NCI-H345 treated with DMSO at 0.1 percent for 48 hours (cell line): ENCODE measurements around the gene EXOC4.

Experiments
- DNase-seq: peaks from one replicate; lab custom pipeline; 2025; ENCODE audit not compliant: unreplicated experiment; lab: John Stamatoyannopoulos, UW

Gene EXOC4

GRCh38 chr7:133529861-133530260 is 277.0 kb downstream of the EXOC4 start:
- no peak for DNase-seq

GRCh38 chr7:133530682-133531081 is 277.8 kb downstream of the EXOC4 start:
- no peak for DNase-seq

- DNase-seq = no peak
Measured at GRCh38 chr7:133534816-133535215, 281.9 kb downstream of the EXOC4 start.

DNA sequence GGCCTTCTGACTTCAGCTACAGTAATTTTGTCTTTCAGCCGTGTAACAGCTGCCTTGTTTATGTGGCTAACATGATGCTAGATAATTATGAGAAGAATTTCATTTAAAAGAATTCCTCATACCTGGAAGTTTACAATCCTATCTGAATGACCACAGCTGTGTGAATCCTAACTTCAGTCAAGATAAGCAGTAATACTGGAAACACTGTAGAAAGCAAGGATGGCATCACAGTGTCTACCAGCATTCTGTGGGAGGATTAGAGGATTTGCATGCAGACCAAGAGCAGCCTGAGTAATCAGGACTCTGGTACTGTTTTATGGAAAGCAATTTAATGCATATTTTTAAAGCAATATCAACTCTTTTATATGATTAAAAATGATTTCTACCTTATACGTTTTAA is 282.4 kb downstream of the EXOC4 start:
- DNase-seq = no peak

- DNase-seq = no peak
Measured at GRCh38 chr7:133536450-133536849, 283.6 kb downstream of the EXOC4 start.

DNA sequence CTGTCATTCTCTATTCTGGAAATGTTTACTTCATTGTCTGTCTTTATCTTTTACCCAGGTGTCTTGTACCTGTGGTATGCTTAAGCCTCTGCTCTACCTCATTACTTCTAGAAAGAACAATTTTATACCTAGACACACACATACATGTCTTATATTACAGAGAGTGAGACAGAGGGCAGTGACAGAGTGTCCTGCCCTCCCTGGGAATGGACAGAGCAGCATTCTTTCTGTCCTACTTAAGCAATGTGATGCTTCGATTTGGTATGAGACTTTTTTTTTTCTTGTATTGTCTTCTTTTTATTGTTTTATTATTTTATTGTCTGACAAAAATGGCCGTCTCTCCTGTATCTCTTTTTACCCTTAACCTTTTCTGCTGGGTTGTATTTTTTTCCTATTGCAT is 286.1 kb downstream of the EXOC4 start:
- no peak for DNase-seq

GRCh38 chr7:133540096-133540860 is 287.4 kb downstream of the EXOC4 start:
- no peak for DNase-seq

DNA sequence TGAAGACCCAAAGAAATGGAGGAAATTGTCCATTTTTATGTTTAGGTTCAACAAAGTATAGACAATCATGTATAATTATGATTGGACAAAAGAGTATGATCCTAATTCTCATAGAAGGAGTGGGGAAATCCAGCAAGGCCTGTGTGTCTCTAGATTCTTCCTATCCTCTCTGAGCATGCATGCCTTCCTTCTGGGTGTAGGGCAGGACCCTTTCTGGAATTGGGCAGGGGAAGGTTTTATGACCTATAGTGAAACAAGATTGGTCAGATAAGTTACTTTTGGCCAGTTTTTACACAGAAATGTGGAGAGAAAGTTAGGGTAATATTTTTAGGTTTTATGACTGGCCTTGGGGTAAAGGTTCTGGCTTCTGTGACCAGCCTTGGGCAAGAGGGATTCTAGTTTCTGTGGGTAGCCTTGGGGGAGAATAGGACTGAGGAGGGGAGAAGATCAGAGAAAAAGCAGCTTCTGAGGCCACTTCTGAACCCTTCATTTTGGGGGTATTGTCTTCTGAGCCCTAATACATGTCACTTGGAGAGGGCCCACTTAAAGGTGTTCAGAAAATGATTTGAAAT is 289.4 kb downstream of the EXOC4 start:
- no peak for DNase-seq

GRCh38 chr7:133543657-133544056 is 290.8 kb downstream of the EXOC4 start:
- no peak for DNase-seq

- no peak for DNase-seq
Measured at GRCh38 chr7:133545618-133546017, 292.7 kb downstream of the EXOC4 start.

DNA sequence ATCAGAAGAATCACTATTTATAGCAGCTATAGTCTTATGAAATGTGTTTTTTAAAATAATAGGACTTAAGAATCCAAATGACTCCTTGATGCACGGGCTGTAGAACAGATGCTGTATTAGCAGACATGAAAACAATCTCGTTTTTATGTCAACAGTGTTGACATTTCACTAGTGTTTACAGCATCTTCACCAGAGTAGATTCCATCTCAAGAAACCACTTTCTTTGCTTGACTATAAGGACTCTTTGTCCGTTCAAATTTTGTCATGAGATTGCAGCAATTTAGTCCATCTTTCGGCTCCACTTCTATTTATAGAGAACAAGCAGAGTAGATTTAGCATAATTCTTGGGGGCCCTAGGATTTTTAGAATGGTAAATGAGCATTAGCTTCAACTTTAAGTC is 295.1 kb downstream of the EXOC4 start:
- no peak for DNase-seq

GRCh38 chr7:133549633-133550032 is 296.8 kb downstream of the EXOC4 start:
- no peak for DNase-seq

- no peak for DNase-seq
Measured at GRCh38 chr7:133550145-133550544, 297.3 kb downstream of the EXOC4 start.

DNA sequence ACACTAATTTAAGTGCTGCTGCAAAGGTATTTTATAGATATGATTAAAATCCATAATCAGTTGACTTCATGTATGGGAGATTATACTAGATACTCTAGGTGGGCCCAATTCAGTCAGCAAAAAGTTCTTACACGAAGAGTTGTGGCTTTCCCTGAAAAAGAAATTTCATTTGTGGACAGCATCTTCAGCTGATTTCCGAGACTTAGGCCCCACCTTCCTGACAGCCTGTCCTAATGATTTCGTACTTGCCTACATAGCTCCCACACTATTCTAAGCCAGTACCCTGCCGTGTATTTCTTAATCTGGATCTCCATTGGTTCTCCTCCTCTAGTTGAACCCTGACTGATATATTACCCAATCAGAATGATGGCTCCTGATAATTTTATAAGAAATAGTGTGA is 297.9 kb downstream of the EXOC4 start:
- DNase-seq = no peak

GRCh38 chr7:133551466-133551865 is 298.6 kb downstream of the EXOC4 start:
- no peak for DNase-seq

DNA sequence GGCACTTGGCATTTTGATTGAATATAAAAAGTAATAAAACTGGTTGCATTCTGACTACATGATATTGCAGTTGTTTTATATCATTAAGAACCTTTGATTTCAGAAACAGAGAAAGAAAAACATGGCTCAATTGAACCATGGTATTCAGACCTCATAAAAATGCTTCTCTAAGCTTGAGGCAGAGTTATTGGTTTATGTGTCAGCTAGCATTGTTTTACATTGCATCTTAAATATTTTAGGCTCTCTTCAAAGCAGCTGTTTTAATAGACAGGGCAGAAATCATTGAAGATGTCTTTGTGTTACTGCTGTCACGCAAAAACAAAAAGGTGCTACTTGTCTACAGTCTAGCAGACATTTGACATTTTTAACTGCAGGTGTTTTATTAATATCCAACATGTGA is 299.2 kb downstream of the EXOC4 start:
- no peak for DNase-seq

DNA sequence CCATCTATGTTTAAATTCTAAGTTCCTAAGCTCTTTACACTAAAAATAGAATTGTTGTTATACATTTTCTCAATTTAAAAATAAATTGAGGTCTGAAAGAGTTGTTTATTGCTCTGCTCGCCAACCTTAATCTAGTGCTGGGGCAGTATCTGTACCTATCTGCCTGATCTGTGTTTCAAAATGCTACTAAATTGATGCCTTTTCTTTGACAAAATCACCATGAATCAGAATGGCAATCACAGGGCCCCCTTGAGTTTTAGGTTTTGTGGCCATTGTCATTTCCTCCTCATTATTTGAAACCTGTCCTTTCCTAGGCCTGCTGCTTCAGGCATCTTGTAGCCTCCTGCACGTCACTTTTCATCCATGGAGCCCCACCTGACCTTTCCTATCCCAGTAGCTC is 301.5 kb downstream of the EXOC4 start:
- DNase-seq = no peak

- DNase-seq = no peak
Measured at GRCh38 chr7:133556048-133556447, 303.2 kb downstream of the EXOC4 start.

DNA sequence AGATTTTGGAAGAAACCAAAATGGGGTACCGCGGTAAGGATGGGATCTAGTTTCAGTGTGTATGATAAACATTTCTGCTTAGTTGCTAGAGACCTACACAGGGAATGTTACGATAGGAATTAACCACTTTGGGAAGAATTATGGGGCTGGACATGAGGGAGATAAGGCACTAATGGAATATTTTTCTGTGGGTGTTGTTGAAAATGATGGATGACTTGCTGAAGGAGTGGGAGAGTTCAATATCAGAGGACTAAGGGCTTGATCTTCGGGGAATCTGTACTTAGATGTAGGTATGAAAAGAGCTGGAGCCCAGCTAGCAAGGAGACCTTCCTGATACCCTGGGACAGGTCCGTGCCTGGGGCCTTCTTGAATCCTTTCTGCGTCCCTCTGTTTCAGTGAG is 303.7 kb downstream of the EXOC4 start:
- DNase-seq = no peak

- no peak for DNase-seq
Measured at GRCh38 chr7:133560900-133561299, 308.0 kb downstream of the EXOC4 start.

DNA sequence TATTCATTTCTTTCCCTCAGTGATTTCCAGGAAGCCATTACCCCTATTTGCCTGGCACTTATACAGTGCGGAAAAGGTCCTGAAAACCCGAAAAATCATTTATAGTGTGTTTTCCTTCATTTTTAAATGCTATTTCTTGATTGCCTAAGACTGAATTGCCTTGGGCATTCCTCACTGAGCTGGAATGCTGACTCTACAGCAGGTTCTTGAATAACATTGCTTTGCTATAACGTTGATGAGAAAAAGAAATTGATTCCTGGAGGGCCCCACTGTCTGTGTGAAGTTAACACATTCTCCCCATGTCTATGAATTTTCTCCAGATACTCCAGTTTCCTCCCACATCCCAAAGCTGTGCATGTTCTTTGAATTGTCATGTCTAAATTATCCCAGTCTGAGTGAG is 308.5 kb downstream of the EXOC4 start:
- no peak for DNase-seq

- DNase-seq = no peak
Measured at GRCh38 chr7:133562621-133563020, 309.7 kb downstream of the EXOC4 start.

DNA sequence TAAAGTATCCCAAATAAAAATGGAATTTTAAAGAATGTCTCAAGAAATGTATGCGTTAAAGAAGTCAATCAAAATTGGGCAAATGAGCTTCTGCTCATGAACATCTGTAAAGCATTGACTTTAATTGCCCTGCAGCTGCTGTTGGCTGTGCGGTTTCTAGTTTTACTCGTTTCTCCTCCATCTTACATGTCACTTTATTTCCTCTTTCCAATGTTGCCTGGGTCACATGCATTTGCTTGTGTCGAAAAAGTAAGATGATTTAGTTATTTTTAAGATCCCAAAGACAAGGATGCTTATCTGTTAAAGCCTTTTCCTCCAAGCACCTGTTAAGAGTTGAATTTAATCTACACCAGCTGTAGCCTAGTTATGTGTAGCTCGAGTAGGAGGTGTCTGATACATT is 310.4 kb downstream of the EXOC4 start:
- no peak for DNase-seq
